Liver (tissue), 9 donors: Measurements from ENCODE around the gene PTN. TPM values are rescaled to one million over a fixed set of nuclear protein-coding genes. Genes with fewer than 3 reads are reported as not detected.

Experiments
- DNase-seq: peaks from one replicate; pipeline ENCODE4 v3.0.0-alpha.2; 2017; ENCODE audit warnings: low spot score
- H3K27ac ChIP-seq, 2 donors: one replicate each; pipeline ENCODE4 v1.7.0; 2013; ENCODE audit warnings: inconsistent platforms in 2 of 2, low read length in 2 of 2, control low read depth in 1 of 2, low read depth in 1 of 2, mild to moderate bottlenecking in 1 of 2
- H3K27me3 ChIP-seq, 4 donors: one replicate each; pipeline versions ENCODE4 v1.6.1 to v1.7.0; 2013; ENCODE audit warnings: low read length in 3 of 4, inconsistent platforms in 1 of 4, mild to moderate bottlenecking in 1 of 4, moderate library complexity in 1 of 4; ENCODE audit not compliant: control insufficient read depth in 4 of 4, insufficient read depth in 4 of 4
- H3K36me3 ChIP-seq, 4 donors: one replicate each; pipeline versions ENCODE4 v1.6.1 to v1.7.0; 2013; ENCODE audit warnings: low read length in 3 of 4, mild to moderate bottlenecking in 3 of 4, low read depth in 1 of 4, moderate library complexity in 1 of 4; ENCODE audit not compliant: control insufficient read depth in 4 of 4, insufficient read depth in 3 of 4
- H3K4me1 ChIP-seq, 4 donors: one replicate each; pipeline versions ENCODE4 v1.6.1 to v1.7.0; 2013; ENCODE audit warnings: low read length in 3 of 4, mild to moderate bottlenecking in 3 of 4, moderate library complexity in 1 of 4; ENCODE audit not compliant: control insufficient read depth in 4 of 4, insufficient read depth in 4 of 4
- H3K4me3 ChIP-seq, 3 donors: one replicate each; pipeline versions ENCODE4 v1.6.1 to v1.7.0; 2013; ENCODE audit warnings: low read length in 3 of 3, control low read depth in 1 of 3, low read depth in 1 of 3, mild to moderate bottlenecking in 1 of 3
- H3K9ac ChIP-seq, 2 donors: one replicate each; pipeline ENCODE4 v1.7.0; 2013; ENCODE audit warnings: low read length in 2 of 2, mild to moderate bottlenecking in 2 of 2, moderate library complexity in 2 of 2, control low read depth in 1 of 2, low read depth in 1 of 2
- H3K9me3 ChIP-seq, 4 donors: one replicate each; pipeline versions ENCODE4 v1.6.1 to v1.7.0; 2013; ENCODE audit warnings: low read length in 3 of 4; ENCODE audit not compliant: control insufficient read depth in 4 of 4
- ATF3 ChIP-seq: IDR thresholded peaks from 2 replicates; pipeline ENCODE4 v1.6.1; 2016; ENCODE audit warnings: antibody characterized with exemption
- CTCF ChIP-seq: fragments of 150-350 bp; IDR thresholded peaks from 2 replicates; pipeline ENCODE4 v1.5.1; 2017; ENCODE audit warnings: improper control_type of control experiment, low read depth, low read length; ENCODE audit not compliant: missing input control
- EGR1 ChIP-seq, 2 donors: IDR thresholded peaks; 2 replicates each; pipeline ENCODE4 v1.6.1; 2016 to 2018; ENCODE audit warnings: antibody characterized with exemption in 2 of 2, low read depth in 2 of 2
- FOXA2 ChIP-seq: IDR thresholded peaks from 2 replicates; pipeline ENCODE4 v1.6.1; 2016; ENCODE audit warnings: antibody characterized with exemption
- GABPA ChIP-seq, 2 donors: IDR thresholded peaks in 1 of 2; conservative IDR thresholded peaks in 1 of 2; 2 replicates each; pipeline ENCODE4 v1.6.1; 2016; ENCODE audit warnings: antibody characterized with exemption in 2 of 2, mild to moderate bottlenecking in 1 of 2, moderate library complexity in 1 of 2
- HNF4G ChIP-seq: IDR thresholded peaks from 2 replicates; pipeline ENCODE4 v1.6.1; 2016; ENCODE audit warnings: antibody characterized with exemption
- JUND ChIP-seq, 2 donors: IDR thresholded peaks; 2 replicates each; pipeline ENCODE4 v1.6.1; 2016; ENCODE audit warnings: antibody characterized with exemption in 2 of 2
- NR2F2 ChIP-seq: IDR thresholded peaks from 2 replicates; pipeline ENCODE4 v1.6.1; 2016; ENCODE audit warnings: antibody characterized with exemption
- RAD21 ChIP-seq, 2 donors: IDR thresholded peaks; 2 replicates each; pipeline ENCODE4 v1.6.1; 2016; ENCODE audit warnings: antibody characterized with exemption in 2 of 2, mild to moderate bottlenecking in 2 of 2
- REST ChIP-seq: IDR thresholded peaks from 2 replicates; pipeline ENCODE4 v1.6.1; 2016; ENCODE audit warnings: antibody characterized with exemption, mild to moderate bottlenecking
- RXRA ChIP-seq, 2 donors: IDR thresholded peaks; 2 replicates each; pipeline ENCODE4 v1.6.1; 2017 to 2018; ENCODE audit warnings: antibody characterized with exemption in 2 of 2, mild to moderate bottlenecking in 1 of 2
- SP1 ChIP-seq: IDR thresholded peaks from 2 replicates; pipeline ENCODE4 v1.6.1; 2018; ENCODE audit warnings: antibody characterized with exemption, mild to moderate bottlenecking
- TAF1 ChIP-seq: conservative IDR thresholded peaks from 2 replicates; pipeline ENCODE4 v1.6.1; 2016; ENCODE audit warnings: antibody characterized with exemption, mild to moderate bottlenecking
- YY1 ChIP-seq: IDR thresholded peaks from 2 replicates; pipeline ENCODE4 v1.6.1; 2016; ENCODE audit warnings: antibody characterized with exemption, mild to moderate bottlenecking
- ZBTB33 ChIP-seq: IDR thresholded peaks from 2 replicates; pipeline ENCODE4 v1.6.1; 2016; ENCODE audit warnings: antibody characterized with exemption
- WGBS: extraction: QIAGEN DNeasy Blood & Tissue Kit; methylation state at CpG from one replicate; pipeline ENCODE4 v1.1.7; 2013; 5-methylcytosine and 5-hydroxymethylcytosine counted together
- polyA plus RNA-seq, 2 donors: library from polyadenylated mRNA; stranded (reverse) in 1 of 2; unstranded in 1 of 2; fragments of 200-250 nt in 1 of 2; fragments of >200 nt in 1 of 2; fragmentation: Nextera tagmentation in 1 of 2; extraction: Ambion mirVana in 1 of 2; gene quantifications; one replicate each; pipeline versions ENCODE4 v1.2.1 to v1.2.3, GENCODE V29; 2013 to 2015
- total RNA-seq, 2 donors: library from RNA; depleted of rRNA; stranded (reverse); fragments of >200 nt; gene quantifications; one replicate each; pipeline ENCODE4 v1.2.3, GENCODE V29; 2014
- TF ChIP-seq, protein P1 (sequence below): IDR thresholded peaks from 2 replicates; pipeline ENCODE4 v1.6.1; 2016; ENCODE audit warnings: antibody characterized with exemption
- donor health status: healthy.
- donor health status: healthy.
- donor health status: healthy.
- donor health status: healthy.
- donor health status: healthy.

The PTN gene
- total and polyA plus RNA-seq, 4 donors: 0.50 to 4.8 (median 1.6) TPM

DNA sequence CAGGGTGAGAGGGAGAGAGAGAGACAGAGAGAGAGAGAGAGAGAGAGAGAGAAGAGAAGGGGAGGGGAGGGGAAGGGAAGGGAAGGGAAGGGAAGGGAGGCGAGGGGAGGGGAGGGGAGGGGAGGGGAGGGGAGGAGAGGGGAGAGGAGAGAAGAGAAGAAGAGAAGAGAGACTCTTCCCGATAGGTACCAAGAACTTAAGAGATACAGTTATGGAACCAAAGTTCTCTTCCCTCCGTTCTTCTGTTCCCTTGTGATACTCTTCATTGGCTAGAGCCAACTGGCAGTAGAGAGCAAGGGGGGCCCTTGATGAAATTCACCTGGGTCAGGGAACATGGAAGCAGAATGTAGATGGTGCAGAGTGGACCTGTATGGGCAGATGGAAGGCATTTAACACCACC, 122.1 kb downstream of the PTN start:
- H3K9me3 ChIP-seq: no peaks in the 10 kb centered on the region
- no peaks in the 10 kb centered on the region for H3K4me1 ChIP-seq
- no peak overlapping the region for H3K9ac ChIP-seq
- H3K27me3 ChIP-seq: no peaks in the 10 kb centered on the region
- 92% methylated on average over 2 of the region's 3 CpGs for WGBS
- no peak overlapping the region for H3K27ac ChIP-seq
- no peak overlapping the region for H3K4me3 ChIP-seq
- no peaks in the 10 kb centered on the region for H3K36me3 ChIP-seq
- no peak for DNase-seq
- TF ChIP-seq ATF3 (no peak), RXRA (IDR thresholded peaks at IDR 0.05) (no peak), TAF1 (no peak), NR2F2 (no peak), HNF4G (no peak), FOXA2 (no peak), ZBTB33 (no peak), CTCF (no peak), JUND (IDR thresholded peaks at IDR 0.05) (no peak), REST (no peak), GABPA (IDR thresholded peaks at IDR 0.05 in 1 of 2, conservative IDR thresholded peaks at IDR 0.05 in 1 of 2) (no peak), SP1 (no peak), YY1 (no peak), RAD21 (IDR thresholded peaks at IDR 0.05) (no peak), EGR1 (IDR thresholded peaks at IDR 0.05; ENCODE audit: low read depth in 2 of 2) (no peak)
- TF ChIP-seq, protein P1, sequence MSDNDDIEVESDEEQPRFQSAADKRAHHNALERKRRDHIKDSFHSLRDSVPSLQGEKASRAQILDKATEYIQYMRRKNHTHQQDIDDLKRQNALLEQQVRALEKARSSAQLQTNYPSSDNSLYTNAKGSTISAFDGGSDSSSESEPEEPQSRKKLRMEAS: no peak

DNA sequence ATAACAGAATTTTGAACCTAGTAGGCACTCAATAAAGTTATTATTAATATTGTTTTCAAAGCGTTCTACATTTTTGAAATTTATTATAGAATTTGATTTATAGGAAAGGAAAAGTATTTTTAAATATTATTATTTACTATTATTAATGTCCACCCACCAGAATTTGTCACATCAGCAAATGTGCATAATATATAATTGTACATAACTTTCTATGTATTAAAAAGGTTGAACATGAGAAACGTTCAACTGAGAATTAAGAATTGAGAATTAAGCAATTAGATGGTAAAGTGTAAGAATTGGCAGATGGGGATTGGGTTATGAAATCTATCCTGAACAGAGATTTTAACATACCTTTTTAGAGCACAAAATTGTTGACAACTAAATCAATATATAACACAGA, 129.8 kb downstream of the PTN start:
- no peaks in the 10 kb centered on the region for H3K36me3 ChIP-seq
- no peak overlapping the region for H3K9ac ChIP-seq
- H3K27me3 ChIP-seq: no peaks in the 10 kb centered on the region
- DNase-seq: no peak
- no peaks in the 10 kb centered on the region for H3K9me3 ChIP-seq
- no peak overlapping the region for H3K4me3 ChIP-seq
- 90% methylated on average over 2 of the region's 2 CpGs for WGBS
- no peak overlapping the region for H3K27ac ChIP-seq
- no peaks in the 10 kb centered on the region for H3K4me1 ChIP-seq
- TF ChIP-seq GABPA (IDR thresholded peaks at IDR 0.05 in 1 of 2, conservative IDR thresholded peaks at IDR 0.05 in 1 of 2): no peak
- TF ChIP-seq, protein P1: no peak
